T-cell (primary cell): ENCODE results near the gene ADCY1. TPM values are rescaled to one million over a fixed set of nuclear protein-coding genes. Genes with fewer than 3 reads are reported as not detected.

Experiments used
- ATAC-seq, 4 experiments: fragments of 200-7000 bp in 3 of 4; fragments of 150-1000 bp in 1 of 4; cut with Tn5 transposase; replicated peaks in 1 of 4; 1 replicate in 3 of 4; 2 replicates in 1 of 4; pipeline ENCODE4 v1.10.0; 2021; ENCODE audit warnings: moderate library complexity in 3 of 4, mild to moderate bottlenecking in 2 of 4, moderate number of reproducible peaks in 1 of 4
- CTCF ChIA-PET, 2 donors: fragments of 300-600 bp; sonication (Branson Sonifier 250); formaldehyde crosslinking; loops; one replicate each; lab custom pipeline; 2022; ENCODE audit warnings: antibody characterized with exemption in 2 of 2; lab: Charles Lee
- POLR2A ChIA-PET, 2 donors: fragments of 300-600 bp; sonication (Branson Sonifier 250); formaldehyde crosslinking; loops; one replicate each; lab custom pipeline; 2022; ENCODE audit warnings: antibody characterized with exemption in 2 of 2; lab: Charles Lee
- DNase-seq, 35 experiments: peaks; one replicate each; pipeline versions ENCODE4 v3.0.0 to v3.0.0-alpha.2; 2013 to 2023
- H3K27ac ChIP-seq: one replicate; pipeline ENCODE4 v1.5.1; 2013; ENCODE audit warnings: low read length
- H3K27me3 ChIP-seq, 2 experiments: replicated peaks in 1 of 2; 1 replicate in 1 of 2; 2 replicates in 1 of 2; pipeline versions ENCODE4 v1.6.1 to v1.7.0; 2013; ENCODE audit warnings: low read length in 1 of 2, mixed read lengths in 1 of 2; ENCODE audit not compliant: control insufficient read depth in 2 of 2, insufficient read depth in 2 of 2; ENCODE audit errors: extremely low read depth in 1 of 2
- H3K36me3 ChIP-seq, 2 donors: 1 replicate in 1 of 2; 2 replicates in 1 of 2; pipeline versions ENCODE4 v1.6.1 to v1.7.0; 2013; ENCODE audit warnings: low read length in 1 of 2; ENCODE audit not compliant: control insufficient read depth in 2 of 2, insufficient read depth in 1 of 2; ENCODE audit errors: extremely low read depth in 1 of 2
- H3K4me1 ChIP-seq, 2 experiments: 1 replicate in 1 of 2; 2 replicates in 1 of 2; pipeline versions ENCODE4 v1.6.1 to v1.7.0; 2013; ENCODE audit warnings: low read length in 2 of 2, mixed read lengths in 1 of 2; ENCODE audit not compliant: insufficient read depth in 2 of 2, control insufficient read depth in 1 of 2; ENCODE audit errors: extremely low read depth in 1 of 2
- H3K4me3 ChIP-seq, 2 donors: 1 replicate in 1 of 2; 2 replicates in 1 of 2; pipeline versions ENCODE4 v1.5.1 to v1.7.0; 2013; ENCODE audit warnings: mild to moderate bottlenecking in 2 of 2, low read length in 1 of 2, moderate library complexity in 1 of 2; ENCODE audit not compliant: control insufficient read depth in 1 of 2; ENCODE audit errors: extremely low read depth in 1 of 2
- H3K9me3 ChIP-seq: 2 replicates; pipeline ENCODE4 v1.7.0; 2013
- H3K27ac Mint-ChIP-seq, 2 donors: one replicate each; pipeline ENCODE4 v1.8.0; 2020 to 2021; ENCODE audit warnings: mild to moderate bottlenecking in 2 of 2, mixed read lengths in 2 of 2
- H3K27me3 Mint-ChIP-seq, 2 donors: one replicate each; pipeline ENCODE4 v1.8.0; 2021 to 2022; ENCODE audit warnings: mixed read lengths in 2 of 2
- H3K36me3 Mint-ChIP-seq: one replicate; pipeline ENCODE4 v1.8.0; 2021; ENCODE audit warnings: mixed read lengths
- H3K4me1 Mint-ChIP-seq, 3 donors: one replicate each; pipeline ENCODE4 v1.8.0; 2020 to 2022; ENCODE audit warnings: mixed read lengths in 3 of 3, mild to moderate bottlenecking in 1 of 3
- H3K4me3 Mint-ChIP-seq, 3 donors: one replicate each; pipeline ENCODE4 v1.8.0; 2020 to 2022; ENCODE audit warnings: mild to moderate bottlenecking in 3 of 3, mixed read lengths in 3 of 3, moderate library complexity in 3 of 3
- H3K9me3 Mint-ChIP-seq, 3 donors: one replicate each; pipeline ENCODE4 v1.8.0; 2020 to 2022; ENCODE audit warnings: mixed read lengths in 3 of 3
- WGBS: methylation state at CpG from one replicate; pipeline ENCODE4 v1.1.5; 2013; ENCODE audit warnings: missing lambda C conversion rate; ENCODE audit not compliant: insufficient coverage; 5-methylcytosine and 5-hydroxymethylcytosine counted together
- total RNA-seq, 35 experiments: library from RNA in 6 of 35; stranded (reverse) in 6 of 35; fragments of 120-200 nt in 1 of 35; gene quantifications; one replicate each; pipeline versions ENCODE4 v1.2.1 to v1.2.4 and lab custom pipeline; 2013 to 2026

ADCY1 gene
- total RNA-seq, 5 donors from 2014 or later (not counting 1 experiment from before 2014, with no cell fraction given), result 0.03 to 0.44 (median 0.05) TPM

DNA sequence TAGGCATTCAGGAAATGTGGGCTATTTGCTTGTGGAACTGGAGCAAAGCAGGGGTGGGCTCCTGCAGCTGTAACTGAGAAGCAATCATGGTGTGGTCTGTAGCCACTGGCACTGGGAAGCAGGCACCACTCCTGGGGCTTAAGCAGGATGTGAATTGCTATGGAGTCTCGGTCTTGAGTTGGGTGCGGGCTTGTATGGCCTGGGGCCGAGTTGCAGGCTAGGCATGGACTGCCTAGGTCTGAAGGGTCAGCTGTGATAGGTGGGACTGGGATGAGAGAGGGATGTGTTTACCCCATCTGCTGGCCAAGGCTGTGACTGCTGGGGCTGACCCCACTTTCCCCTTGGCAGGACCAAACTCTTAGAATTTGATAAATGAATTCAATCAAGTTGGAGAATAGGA lies 43.0 kb downstream of the ADCY1 start:
- H3K27ac ChIP-seq, result no peak overlapping the region
- no peak overlapping the region for H3K4me3 ChIP-seq
- Mint-ChIP-seq H3K4me3 (no peak overlapping the region), H3K27ac (no peak overlapping the region), H3K27me3 (no peaks in the 10 kb centered on the region), H3K4me1 (no peaks in the 10 kb centered on the region), H3K9me3 (peaks cover 32 to 54% (median 44%) of the 10 kb centered on the region in 3 donors), H3K36me3 (no peaks in the 10 kb centered on the region)
- WGBS, result 64% methylated on average over 3 of the region's 3 CpGs
- no peaks in the 10 kb centered on the region for H3K36me3 ChIP-seq
- ChIA-PET POLR2A (no interaction called here), CTCF (no interaction called here)
- no peaks in the 10 kb centered on the region for H3K9me3 ChIP-seq
- ATAC-seq (no peak), DNase-seq (no peak)
- peaks cover 0 to 3% of the 10 kb centered on the region in 2 experiments for H3K27me3 ChIP-seq
- H3K4me1 ChIP-seq, result no peaks in the 10 kb centered on the region

DNA sequence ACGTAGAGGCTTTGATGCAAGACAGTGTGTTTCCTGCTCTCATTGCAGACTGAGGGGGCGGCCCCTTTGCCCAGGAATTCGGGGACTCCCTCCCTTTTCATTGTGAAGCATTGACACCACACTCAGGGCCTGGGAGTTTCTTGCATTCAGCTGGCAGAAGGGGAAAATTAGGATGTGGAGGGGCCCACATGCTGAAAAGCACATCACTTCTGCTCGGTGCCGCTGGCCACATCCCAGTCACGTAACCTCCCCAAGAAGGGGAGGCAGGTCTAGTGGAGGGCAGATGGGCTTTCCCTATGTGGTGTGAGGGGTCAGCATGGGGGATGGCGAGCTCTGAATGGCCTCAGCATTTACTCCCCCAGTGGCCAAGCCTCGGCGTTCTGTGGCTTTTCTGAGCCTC lies 47.9 kb downstream of the ADCY1 start:
- WGBS, result 82% methylated on average over 2 of the region's 9 CpGs
- ATAC-seq (no peak), DNase-seq (no peak)
- Histone ChIP-seq H3K36me3 (no peaks in the 10 kb centered on the region), H3K4me1 (no peaks in the 10 kb centered on the region), H3K4me3 (no peak overlapping the region), H3K27me3 (peaks cover 0 to 9% of the 10 kb centered on the region in 2 experiments), H3K9me3 (no peaks in the 10 kb centered on the region), H3K27ac (no peak overlapping the region)
- Mint-ChIP-seq H3K27ac (no peak overlapping the region), H3K4me3 (no peak overlapping the region), H3K27me3 (peaks cover 3% of the 10 kb centered on the region in 2 donors), H3K9me3 (peaks cover 8 to 16% (median 13%) of the 10 kb centered on the region in 3 donors), H3K4me1 (no peaks in the 10 kb centered on the region), H3K36me3 (no peaks in the 10 kb centered on the region)
- CTCF ChIA-PET, result no interaction called here
- POLR2A ChIA-PET, result no interaction called here

DNA sequence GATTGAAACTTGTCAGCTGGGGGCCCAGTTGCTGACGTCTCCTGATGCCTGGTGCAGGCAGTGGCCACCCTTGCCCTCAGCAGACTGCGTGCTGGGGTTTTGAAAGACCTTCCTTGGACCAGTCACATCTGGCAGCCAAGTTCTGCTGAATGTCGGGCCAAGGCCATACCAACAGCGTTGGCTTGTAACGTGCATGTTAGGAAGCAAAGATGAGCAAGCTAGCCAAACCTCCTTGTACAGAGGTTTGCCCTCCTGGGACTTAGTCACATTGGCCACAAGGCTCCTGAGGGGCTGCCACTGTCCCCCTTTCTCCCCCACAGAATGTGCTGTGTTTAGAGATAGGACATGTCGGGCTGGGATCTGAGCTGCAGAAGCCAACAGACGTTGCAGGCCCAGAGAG lies 49.0 kb downstream of the ADCY1 start:
- CTCF ChIA-PET, result no interaction called here
- DNase-seq (no peak), ATAC-seq (no peak)
- Mint-ChIP-seq H3K27ac (no peak overlapping the region), H3K27me3 (peaks cover 3 to 4% of the 10 kb centered on the region in 2 donors), H3K9me3 (peaks cover 7 to 11% (median 8%) of the 10 kb centered on the region in 3 donors), H3K4me1 (no peaks in the 10 kb centered on the region), H3K4me3 (no peak overlapping the region), H3K36me3 (no peaks in the 10 kb centered on the region)
- Histone ChIP-seq H3K27me3 (peaks cover 0 to 6% of the 10 kb centered on the region in 2 experiments), H3K9me3 (no peaks in the 10 kb centered on the region), H3K36me3 (no peaks in the 10 kb centered on the region), H3K4me1 (no peaks in the 10 kb centered on the region), H3K4me3 (no peak overlapping the region), H3K27ac (no peak overlapping the region)
- POLR2A ChIA-PET, result no interaction called here
- 70% methylated on average over 7 of the region's 7 CpGs for WGBS

DNA sequence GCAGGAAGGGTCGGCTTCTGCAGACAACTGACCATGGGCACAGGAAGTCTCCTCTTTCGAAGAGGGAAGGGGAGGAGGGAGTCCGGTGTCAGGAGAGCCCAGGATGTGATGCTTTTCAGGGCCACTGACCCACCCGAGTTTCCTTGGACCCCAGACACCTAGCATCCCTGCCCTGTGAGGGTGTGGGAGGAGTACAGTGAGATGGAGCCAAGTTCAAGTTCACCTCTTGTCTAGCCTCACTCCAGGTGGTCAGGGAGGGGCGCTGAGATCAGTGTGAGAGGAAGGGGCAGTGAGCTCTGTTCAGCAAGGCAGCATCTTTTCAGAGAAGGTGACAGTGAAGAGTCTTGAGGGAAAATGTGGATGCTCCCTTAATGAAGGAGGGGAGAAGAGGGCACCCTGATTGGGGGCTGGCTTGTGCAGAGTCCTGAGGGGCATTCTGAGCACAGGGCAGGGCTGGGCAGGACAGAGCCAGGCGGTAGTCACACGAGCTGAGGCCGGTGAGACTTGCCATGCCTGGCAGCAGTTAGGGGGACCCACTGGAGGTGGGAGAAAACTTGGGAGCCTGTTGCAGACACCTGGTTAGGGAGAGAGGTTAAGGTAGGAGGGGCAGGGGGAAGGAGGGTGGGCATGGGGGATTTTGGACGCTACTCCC lies 49.7 kb downstream of the ADCY1 start:
- Mint-ChIP-seq H3K27me3 (peaks cover 3 to 11% of the 10 kb centered on the region in 2 donors), H3K36me3 (no peaks in the 10 kb centered on the region), H3K4me1 (no peaks in the 10 kb centered on the region), H3K4me3 (no peak overlapping the region), H3K9me3 (peaks cover 6 to 10% (median 8%) of the 10 kb centered on the region in 3 donors), H3K27ac (no peak overlapping the region)
- H3K4me1 ChIP-seq, result no peaks in the 10 kb centered on the region
- no peak overlapping the region for H3K27ac ChIP-seq
- CTCF ChIA-PET, result no interaction called here
- H3K36me3 ChIP-seq, result no peaks in the 10 kb centered on the region
- no peak for DNase-seq
- POLR2A ChIA-PET, result no interaction called here
- no peaks in the 10 kb centered on the region for H3K9me3 ChIP-seq
- no peak for ATAC-seq
- WGBS, result 61% methylated on average over 7 of the region's 9 CpGs
- H3K27me3 ChIP-seq, result peaks cover 0 to 6% of the 10 kb centered on the region in 2 experiments
- H3K4me3 ChIP-seq, result no peak overlapping the region

DNA sequence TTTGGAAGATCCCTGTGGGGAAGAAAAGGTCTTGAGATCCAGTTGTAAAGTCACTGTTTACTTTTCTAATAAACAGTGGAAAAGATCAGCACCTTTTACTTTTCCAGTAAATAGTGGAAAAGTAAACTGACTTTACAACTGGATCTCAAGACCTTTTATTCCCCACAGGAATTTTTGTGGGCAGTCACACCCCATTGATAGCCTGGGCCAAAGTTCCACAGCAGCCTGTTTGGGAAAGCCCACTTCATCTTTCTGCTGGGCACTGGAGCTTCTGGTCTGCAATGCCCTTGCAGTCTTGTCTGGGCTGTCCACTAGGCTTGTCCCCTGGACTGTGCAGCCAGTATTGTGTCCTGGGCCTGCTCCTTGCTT lies 50.2 kb downstream of the ADCY1 start:
- H3K27ac ChIP-seq, result no peak overlapping the region
- ChIA-PET POLR2A (no interaction called here), CTCF (no interaction called here)
- Mint-ChIP-seq H3K9me3 (peaks cover 6 to 8% (median 7%) of the 10 kb centered on the region in 3 donors), H3K4me3 (no peak overlapping the region), H3K27ac (no peak overlapping the region), H3K36me3 (no peaks in the 10 kb centered on the region), H3K4me1 (no peaks in the 10 kb centered on the region), H3K27me3 (peaks cover 3 to 14% of the 10 kb centered on the region in 2 donors)
- H3K4me1 ChIP-seq, result no peaks in the 10 kb centered on the region
- no peaks in the 10 kb centered on the region for H3K9me3 ChIP-seq
- H3K27me3 ChIP-seq, result peaks cover 0 to 6% of the 10 kb centered on the region in 2 experiments
- no peak for ATAC-seq
- no peak overlapping the region for H3K4me3 ChIP-seq
- no peak for DNase-seq
- no peaks in the 10 kb centered on the region for H3K36me3 ChIP-seq

DNA sequence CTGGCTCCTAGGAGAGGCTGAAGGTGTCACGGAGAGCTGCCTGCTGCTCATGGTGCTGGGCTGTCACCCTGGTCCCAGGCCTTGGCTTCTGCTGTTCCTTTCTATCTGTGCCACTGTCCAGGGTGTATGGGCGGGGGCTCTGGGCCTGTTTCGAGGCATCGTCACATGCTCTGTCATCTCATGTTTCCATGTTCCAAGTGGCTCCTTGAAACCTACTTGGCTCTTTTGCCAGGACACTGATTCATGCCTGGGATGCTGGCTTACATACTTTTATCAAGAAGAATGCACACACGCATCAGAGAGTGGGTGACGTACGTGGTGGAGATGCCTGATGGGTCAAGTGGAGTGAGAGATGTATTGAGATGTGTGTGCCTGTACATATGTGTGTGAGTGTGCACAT lies 50.9 kb downstream of the ADCY1 start:
- ATAC-seq, result no peak
- peaks cover 3 to 14% of the 10 kb centered on the region in 2 donors for H3K27me3 Mint-ChIP-seq
- H3K4me3 ChIP-seq, result no peak overlapping the region
- ChIA-PET POLR2A (no interaction called here), CTCF (no interaction called here)
- H3K27me3 ChIP-seq, result peaks cover 0 to 6% of the 10 kb centered on the region in 2 experiments
- no peaks in the 10 kb centered on the region for H3K9me3 ChIP-seq
- H3K27ac ChIP-seq, result no peak overlapping the region
- WGBS, result 87% methylated on average over 7 of the region's 7 CpGs
- H3K27ac Mint-ChIP-seq, result no peak overlapping the region
- DNase-seq, result no peak
- no peaks in the 10 kb centered on the region for H3K4me1 Mint-ChIP-seq
- no peaks in the 10 kb centered on the region for H3K4me1 ChIP-seq
- no peaks in the 10 kb centered on the region for H3K36me3 Mint-ChIP-seq
- no peak overlapping the region for H3K4me3 Mint-ChIP-seq
- H3K36me3 ChIP-seq, result no peaks in the 10 kb centered on the region
- H3K9me3 Mint-ChIP-seq, result peaks cover 4 to 9% (median 7%) of the 10 kb centered on the region in 3 donors
